ENCODE results near the gene NDOR1.
"Not testable (repeated sequence)": the region's sequence is repeated elsewhere in the genome, so short reads cannot be mapped to it uniquely, and the experiment has no call there.

Gene NDOR1

GRCh38 chr9:137232510-137232909 lies 27.0 kb downstream of the NDOR1 start:
- no peak for DNase-seq (ENCODE audit: low read depth)

DNA sequence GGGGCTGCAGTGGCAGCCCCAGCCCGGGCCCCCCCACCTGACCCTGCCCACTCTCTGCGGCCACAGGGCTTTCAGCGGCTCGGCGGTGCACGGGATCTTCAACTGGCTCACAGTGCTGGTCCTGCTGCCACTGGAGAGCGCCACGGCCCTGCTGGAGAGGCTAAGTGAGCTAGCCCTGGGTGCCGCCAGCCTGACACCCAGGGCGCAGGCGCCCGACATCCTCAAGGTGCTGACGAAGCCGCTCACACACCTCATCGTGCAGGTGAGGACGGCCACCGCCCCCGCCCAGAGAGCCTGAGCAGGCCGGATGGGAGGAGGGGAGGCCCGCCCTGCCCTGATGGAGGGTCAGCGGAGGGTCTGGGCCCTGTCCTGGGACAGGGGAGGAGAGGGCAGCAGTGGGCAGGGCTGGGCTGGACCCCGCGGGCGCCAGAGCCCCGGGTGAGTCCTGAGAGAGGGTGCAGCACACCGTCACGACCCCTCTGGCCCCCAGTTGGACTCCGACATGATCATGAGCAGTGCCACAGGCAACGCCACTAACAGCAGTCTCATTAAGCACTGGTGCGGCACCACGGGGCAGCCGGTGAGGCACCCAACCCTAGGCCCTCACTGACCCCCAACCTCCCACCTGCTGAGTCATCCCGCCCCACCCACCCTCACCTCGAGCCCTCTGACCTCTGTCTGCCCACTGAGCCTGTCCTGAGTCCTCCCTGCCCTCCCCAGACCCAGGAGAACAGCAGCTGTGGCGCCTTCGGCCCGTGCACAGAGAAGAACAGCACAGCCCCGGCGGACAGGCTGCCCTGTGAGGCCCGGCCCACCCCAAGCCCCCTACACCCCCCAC lies 27.9 kb downstream of the NDOR1 start:
- DNase-seq (ENCODE audit: low read depth) = no peak

- no peak for DNase-seq (ENCODE audit: low read depth)
These were observed 28.7 kb downstream of the NDOR1 start for GRCh38 chr9:137234055-137234697.

DNA sequence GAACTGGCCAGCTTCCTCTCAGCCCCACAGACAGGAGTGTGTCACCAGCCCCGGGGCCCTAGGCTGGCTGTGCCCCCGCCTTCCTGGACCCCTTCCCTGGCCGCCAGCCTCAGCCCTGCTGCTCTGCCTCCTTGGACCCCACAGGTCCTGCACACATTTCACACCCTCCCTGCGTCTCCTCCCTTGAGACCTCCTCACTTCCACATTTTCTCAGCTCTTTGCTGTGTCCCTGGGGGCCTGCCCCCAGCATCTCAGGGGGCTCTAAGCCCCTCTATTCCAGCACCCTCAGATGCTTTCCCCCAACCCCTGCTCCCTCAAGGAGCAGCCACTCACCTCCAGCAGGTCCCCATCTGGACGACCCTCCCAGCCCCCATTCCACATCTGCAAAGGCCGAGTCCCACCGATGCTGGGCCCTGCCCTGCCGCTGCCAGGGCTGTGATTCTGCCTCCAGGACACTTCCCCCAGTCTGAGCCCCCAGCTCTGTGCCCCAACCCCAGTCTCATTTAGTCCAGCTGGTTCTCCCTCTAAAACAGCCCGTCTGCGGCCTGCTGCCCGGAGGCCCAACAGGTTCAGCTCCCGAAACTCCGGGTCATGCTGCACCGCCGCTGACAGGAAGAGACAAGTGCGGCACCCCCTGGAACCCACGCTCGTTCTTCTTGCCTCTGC lies 29.4 kb downstream of the NDOR1 start:
- DNase-seq (ENCODE audit: low read depth) = no peak

DNA sequence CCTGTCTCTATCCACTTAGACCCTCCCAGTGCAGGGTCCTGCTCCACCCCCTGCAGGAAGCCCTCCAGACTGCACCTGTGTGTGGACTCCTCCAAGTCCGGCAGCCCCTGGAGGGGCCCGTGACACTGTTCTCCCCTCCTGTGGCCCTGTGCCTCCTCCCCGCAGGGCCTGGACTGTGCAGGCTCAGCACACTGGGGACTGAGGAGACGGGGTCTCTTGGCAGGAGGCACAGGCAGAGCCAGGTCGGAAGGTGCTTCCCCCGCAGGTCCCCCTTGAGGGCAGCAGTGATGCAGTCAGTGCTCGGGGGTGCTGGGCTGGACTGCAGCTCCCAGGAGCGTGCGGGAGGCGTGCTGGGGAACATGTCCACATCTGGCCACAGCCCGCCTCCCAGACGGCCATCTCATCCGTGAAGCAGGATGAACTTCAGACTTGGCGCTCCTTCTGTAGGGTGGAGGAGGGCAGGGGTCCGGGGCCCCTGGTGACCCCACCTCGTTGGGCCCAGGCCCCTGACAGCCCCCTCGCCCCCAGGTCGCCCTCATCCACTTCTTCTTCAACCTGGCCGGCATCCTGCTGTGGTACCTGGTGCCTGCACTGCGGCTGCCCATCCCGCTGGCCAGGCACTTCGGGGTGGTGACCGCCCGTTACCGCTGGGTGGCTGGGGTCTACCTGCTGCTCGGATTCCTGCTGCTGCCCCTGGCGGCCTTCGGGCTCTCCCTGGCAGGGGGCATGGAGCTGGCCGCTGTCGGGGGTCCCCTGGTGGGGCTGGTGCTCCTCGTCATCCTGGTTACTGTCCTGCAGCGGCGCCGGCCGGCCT lies 30.1 kb downstream of the NDOR1 start:
- no peak for DNase-seq (ENCODE audit: low read depth)

GRCh38 chr9:137236238-137236935 lies 30.9 kb downstream of the NDOR1 start:
- peak; percentile 77 for DNase-seq (ENCODE audit: low read depth)

- DNase-seq (ENCODE audit: low read depth) = no peak
These were observed 31.5 kb downstream of the NDOR1 start for GRCh38 chr9:137236936-137237421.

DNA sequence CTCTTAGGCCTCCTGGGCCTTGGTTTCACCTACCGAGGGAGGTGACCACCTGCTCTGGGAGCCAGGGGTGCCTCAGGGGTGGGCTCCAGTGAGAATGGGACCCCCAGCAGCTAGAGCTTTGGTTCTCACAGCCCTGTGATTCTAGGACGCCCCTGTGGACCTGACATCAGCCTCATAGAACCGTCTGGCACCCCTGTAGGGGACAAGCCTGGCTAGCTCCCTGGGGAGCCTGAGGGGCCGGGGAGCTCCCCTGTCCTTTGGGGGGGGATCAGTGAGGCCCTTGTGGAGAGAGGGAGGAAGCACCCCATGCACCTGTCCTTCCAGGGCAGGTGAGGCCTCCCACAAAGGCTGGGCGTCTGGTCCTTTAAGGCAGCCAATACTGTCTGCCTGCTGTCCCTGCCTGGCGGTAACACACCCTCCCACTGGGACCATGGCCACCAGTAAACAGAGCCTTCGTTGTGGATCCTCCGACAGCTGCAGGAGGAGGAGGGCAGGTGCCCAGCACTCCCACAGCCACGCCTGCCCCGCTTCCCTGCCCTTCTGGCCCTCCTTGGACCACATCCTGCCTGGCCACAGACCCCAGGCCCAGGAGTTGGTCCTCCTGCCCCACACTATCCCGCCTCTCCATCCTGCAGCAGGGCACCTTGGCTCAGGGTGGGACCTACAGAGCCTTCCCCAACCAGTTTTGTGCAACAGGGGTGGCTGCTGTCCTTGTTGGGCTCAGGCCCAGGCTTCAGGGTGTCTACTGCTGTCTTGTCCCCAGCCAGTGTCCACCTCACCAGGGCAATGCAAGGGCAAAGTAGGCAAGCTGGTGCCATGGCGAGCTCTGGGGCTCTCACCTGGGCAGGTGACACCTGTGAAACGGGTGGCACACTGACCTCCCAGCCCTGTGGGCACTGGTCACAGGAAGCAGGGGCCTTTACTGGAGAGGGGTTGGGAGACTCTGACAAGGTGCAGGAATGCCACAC lies 32.5 kb downstream of the NDOR1 start:
- DNase-seq (ENCODE audit: low read depth) = no peak

- not testable (repeated sequence) for DNase-seq (ENCODE audit: low read depth)
These were observed 34.2 kb downstream of the NDOR1 start for GRCh38 chr9:137239541-137240200.

GRCh38 chr9:137240318-137240840 lies 34.9 kb downstream of the NDOR1 start:
- peak; percentile 63 for DNase-seq (ENCODE audit: low read depth)

DNA sequence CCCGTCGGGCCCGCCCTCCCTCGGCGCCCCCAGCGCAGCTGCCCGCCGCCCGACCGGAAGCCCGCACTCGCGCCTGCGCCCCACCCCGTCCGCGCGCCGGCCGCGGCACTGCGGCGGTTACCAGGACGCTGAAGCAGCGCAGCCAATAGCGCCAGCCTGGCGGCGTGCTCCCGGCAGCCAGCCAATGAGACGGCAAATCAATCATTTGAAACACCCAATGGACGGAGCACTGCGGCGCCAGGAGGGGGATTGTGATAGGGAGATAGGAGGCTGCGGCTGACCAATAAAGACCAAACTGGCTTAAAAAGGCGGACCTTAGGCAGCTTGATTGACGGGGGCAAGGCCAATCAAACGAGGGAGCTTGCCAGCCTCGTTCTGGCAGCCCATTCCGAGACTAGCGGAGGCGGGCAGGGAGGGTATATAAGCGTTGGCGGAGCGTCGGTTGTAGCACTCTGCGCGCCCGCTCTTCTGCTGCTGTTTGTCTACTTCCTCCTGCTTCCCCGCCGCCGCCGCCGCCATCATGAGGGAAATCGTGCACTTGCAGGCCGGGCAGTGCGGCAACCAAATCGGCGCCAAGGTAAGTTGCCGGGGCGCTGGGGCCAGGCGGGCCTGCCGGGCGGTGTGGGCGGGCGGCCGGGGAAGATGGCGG lies 35.5 kb downstream of the NDOR1 start, which contains the start of gene TUBB4B:
TUBB4B (plus strand) TSS at position 447 of the 649 bp plus-strand sequence; CDS start at position 521, 74 bp downstream.
- peak; percentile 97 for DNase-seq (ENCODE audit: low read depth)

- peak; percentile 61 for DNase-seq (ENCODE audit: low read depth)
These were observed 36.2 kb downstream of the NDOR1 start for GRCh38 chr9:137241490-137242268.

DNA sequence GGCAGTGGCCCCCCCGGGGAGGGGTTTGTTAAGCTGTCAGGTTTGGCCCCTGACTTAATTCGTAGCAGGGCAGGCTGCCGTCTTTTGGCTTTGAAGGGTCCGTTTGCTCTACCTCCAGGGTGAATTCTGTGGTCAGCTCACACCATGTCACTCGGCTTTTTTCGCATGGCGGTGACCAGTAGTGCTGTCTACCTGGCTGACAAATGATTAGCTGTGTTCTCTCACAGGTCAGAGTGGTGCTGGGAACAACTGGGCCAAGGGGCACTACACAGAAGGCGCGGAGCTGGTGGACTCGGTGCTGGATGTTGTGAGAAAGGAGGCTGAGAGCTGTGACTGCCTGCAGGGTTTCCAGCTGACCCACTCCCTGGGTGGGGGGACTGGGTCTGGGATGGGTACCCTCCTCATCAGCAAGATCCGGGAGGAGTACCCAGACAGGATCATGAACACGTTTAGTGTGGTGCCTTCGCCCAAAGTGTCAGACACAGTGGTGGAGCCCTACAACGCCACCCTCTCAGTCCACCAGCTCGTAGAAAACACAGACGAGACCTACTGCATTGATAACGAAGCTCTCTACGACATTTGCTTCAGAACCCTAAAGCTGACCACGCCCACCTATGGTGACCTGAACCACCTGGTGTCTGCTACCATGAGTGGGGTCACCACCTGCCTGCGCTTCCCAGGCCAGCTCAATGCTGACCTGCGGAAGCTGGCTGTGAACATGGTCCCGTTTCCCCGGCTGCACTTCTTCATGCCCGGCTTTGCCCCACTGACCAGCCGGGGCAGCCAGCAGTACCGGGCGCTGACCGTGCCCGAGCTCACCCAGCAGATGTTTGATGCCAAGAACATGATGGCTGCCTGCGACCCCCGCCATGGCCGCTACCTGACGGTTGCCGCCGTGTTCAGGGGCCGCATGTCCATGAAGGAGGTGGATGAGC lies 37.0 kb downstream of the NDOR1 start:
- no peak for DNase-seq (ENCODE audit: low read depth)

- DNase-seq (ENCODE audit: low read depth) = not testable (repeated sequence)
These were observed 37.7 kb downstream of the NDOR1 start for GRCh38 chr9:137243266-137243625.

DNA sequence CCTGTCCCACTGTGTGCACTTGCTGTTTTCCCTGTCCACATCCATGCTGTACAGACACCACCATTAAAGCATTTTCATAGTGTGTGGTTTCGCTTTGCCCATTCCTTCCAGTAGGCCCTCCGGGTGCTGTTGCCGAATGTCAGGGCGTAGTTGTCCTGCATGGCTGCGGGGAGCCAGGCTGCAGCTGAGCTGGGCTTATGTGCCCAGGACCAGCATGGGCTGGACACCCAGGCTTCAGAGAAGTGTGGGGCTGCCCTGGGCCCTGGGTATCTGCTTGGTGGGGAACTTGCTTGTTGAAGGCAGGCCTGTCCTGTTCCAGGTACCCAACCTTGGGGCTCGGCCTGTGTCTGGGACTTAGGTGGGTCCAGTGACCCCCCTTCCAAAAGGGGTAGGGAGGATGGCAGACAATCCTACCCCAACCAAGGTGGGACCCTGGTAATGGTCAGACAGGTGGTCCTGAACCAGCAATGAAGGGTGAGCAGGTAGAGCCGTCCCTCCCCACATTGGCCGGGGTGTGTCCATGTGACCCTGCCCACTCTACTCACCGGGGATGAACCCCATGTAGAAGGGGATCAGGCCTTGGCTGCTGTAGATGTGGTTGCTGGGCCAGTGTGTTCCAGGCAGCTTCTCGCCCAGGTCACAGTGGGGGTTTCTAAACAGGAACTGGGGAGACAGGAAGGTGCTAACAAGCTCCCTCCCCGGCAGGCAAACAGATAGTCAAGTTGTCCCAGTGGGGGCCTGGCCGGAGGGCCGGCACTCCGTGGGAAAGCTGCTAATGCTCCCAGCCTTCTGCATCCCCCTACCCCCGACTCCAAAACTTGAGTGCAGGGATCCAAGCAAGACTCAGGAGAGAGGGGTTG lies 38.4 kb downstream of the NDOR1 start:
- DNase-seq (ENCODE audit: low read depth) = no peak
